HFF-Myc (cell line): ENCODE measurements around the gene IVNS1ABP.

Experiments
- DNase-seq: peaks from one replicate; pipeline ENCODE4 v3.0.0-alpha.2; 2011; ENCODE audit warnings: low read depth; ENCODE audit errors: extremely low read depth
- H3K4me3 ChIP-seq: replicated peaks from 2 replicates; pipeline ENCODE4 v1.5.1; 2011; ENCODE audit warnings: low read depth, mild to moderate bottlenecking, control low read depth, low read length
- TF ChIP-seq, protein P1 (sequence below): IDR thresholded peaks from 2 replicates; pipeline ENCODE4 v1.5.1; 2012; ENCODE audit warnings: mild to moderate bottlenecking, low read depth, low read length, control low read depth; ENCODE audit errors: missing control alignments

The IVNS1ABP gene

DNA sequence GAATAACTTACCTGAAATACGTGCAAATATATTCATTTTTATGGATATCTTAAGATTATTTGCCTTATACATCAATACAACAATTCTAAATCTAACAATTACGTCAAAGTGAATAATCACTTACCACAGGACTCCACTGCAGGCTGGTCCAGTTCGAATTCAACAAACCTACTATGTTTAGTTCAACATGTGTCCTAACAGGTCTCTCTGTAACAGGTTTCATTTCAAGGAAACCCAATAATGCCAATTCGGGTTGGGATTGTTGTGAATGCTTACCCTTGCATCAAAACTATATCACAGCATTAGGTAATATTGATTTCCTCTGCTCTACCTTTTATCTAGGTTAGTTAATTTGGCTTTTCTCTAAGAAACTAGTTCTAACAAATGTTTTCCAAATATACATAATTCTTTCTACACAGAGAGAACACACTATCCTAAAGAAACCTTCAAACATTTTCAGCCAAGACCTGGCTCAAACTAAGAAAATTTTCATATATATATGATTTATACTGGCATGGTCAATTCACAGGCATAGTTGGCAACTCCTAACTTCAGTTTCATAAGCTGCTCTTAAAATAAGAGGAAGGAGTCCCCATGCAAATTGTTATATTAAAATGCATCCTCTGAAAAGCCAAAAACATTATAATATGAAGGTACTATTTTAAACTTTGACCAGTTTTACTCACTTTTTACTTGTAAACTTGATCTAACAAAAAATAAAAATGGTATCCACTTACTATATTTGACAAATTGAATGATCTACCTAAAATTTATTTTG lies 4.5 kb downstream of the IVNS1ABP start:
- DNase-seq, result no peak
- TF ChIP-seq, protein P1, sequence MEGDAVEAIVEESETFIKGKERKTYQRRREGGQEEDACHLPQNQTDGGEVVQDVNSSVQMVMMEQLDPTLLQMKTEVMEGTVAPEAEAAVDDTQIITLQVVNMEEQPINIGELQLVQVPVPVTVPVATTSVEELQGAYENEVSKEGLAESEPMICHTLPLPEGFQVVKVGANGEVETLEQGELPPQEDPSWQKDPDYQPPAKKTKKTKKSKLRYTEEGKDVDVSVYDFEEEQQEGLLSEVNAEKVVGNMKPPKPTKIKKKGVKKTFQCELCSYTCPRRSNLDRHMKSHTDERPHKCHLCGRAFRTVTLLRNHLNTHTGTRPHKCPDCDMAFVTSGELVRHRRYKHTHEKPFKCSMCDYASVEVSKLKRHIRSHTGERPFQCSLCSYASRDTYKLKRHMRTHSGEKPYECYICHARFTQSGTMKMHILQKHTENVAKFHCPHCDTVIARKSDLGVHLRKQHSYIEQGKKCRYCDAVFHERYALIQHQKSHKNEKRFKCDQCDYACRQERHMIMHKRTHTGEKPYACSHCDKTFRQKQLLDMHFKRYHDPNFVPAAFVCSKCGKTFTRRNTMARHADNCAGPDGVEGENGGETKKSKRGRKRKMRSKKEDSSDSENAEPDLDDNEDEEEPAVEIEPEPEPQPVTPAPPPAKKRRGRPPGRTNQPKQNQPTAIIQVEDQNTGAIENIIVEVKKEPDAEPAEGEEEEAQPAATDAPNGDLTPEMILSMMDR, result no peak
- H3K4me3 ChIP-seq, result no peak overlapping the region

DNA sequence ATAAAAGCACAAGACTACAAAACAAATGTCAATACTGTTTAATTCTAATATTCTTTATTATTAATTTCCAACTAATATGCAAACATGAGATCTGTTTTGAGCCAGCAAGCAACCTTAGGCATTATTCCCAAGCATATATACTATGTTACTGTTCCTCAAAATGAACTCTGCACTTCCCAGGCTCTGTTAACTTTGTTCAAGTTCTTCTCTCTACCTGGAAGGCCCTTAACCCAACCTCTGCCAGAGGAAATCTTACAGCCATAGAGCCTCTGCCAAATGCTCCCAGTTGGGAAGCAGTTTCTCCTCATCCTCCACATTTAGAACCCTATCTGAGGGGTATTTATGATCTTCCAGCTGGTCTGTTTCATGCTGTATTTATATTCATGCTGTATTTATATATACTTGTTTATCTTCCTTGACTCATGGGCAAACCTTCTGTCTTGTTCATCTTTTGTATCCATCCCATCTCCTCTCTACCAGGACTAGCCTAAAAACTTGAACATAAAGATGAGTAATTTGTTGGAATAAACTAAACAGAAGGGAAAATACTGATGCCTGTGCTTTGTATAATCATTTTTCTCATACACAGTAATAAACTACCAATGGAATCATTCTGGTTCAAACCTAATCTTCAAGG lies 5.3 kb downstream of the IVNS1ABP start:
- H3K4me3 ChIP-seq, result no peak overlapping the region
- TF ChIP-seq, protein P1, result no peak
- no peak for DNase-seq

DNA sequence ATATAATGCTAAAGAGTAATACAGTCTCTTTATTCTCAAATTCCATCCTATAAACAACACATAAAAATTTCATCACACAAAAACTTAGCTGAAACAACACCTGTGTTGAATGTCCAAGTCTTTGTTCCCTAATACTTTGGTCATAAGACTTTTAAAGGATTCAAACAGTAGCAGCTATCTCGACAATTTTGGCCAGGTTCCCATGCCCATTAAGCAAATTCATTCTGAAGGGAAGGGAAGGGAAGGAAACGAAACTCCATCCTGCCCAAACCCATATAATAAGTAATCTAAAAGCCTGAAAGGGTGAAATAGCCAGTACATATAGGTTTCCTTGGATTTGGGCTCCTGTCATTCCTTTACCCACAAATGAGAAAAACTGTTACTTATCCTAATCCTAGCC lies 7.5 kb downstream of the IVNS1ABP start:
- TF ChIP-seq, protein P1, result no peak
- DNase-seq, result no peak
- no peak overlapping the region for H3K4me3 ChIP-seq

DNA sequence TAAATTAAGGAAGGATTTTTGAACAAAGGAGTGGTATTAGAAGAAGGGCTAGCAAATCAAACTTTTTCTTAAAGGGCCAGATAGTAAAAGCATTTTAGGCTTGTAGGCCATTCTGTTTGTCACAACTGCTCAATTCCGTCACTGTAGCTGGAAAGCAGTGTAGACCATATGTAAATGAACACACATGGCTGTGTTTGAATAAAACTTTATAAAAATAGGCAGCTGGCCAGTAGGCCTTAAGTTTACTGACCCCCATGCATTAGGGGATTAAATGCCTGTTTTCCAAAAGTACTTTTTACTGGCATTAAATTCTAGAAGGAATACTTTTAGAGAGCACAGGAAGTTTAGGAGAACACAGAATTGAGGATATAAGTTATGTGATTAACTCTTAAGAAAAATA lies 8.9 kb downstream of the IVNS1ABP start:
- TF ChIP-seq, protein P1, result no peak
- no peak overlapping the region for H3K4me3 ChIP-seq

DNA sequence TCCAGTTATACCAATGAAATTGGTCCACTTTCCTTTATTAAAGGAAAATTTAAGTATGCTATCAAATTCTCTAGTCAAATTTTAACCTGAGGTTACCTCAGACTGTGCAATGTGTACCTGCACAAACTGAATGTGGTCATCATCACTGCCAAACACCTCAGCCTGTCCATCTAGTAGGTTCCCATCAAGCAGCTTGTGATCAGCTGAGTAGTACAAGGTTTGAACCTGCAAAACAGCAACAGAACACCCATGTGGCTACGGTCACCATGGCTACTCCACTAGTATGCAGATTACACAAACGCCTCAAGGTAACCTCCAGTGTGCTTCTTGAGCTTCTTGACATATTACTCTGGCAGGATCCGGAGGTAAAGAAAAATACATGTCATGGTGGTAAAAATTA lies 11.6 kb downstream of the IVNS1ABP start:
- no peak for DNase-seq
- H3K4me3 ChIP-seq, result no peak overlapping the region
- TF ChIP-seq, protein P1, result no peak

More for the DNA sequence above, 8.9 kb downstream of the IVNS1ABP start:
- no peak for DNase-seq

DNA sequence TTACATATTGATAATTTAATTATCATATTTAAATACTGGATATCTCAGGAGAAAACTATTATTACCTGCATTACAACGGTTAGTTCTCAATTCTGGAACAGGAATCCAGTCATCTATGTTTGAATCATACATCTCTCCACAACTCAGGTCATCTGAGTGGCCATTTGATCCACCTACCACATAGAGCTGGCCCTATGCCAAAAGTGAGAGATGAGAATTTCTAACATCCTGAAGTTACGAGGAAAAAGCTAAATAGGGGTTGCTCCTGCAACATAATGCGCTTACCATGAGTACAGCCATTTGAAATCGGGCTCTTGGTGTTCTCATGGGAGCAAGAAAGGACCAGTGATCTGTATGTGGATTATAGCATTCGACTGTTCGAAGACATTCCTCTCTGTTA lies 16.9 kb downstream of the IVNS1ABP start:
- TF ChIP-seq, protein P1, result no peak
- H3K4me3 ChIP-seq, result no peak overlapping the region
- no peak for DNase-seq
